H1 (cell line): ENCODE data around the gene SYP. TPM values are rescaled to one million over a fixed set of nuclear protein-coding genes. Genes with fewer than 3 reads are reported as not detected.

ENCODE experiments used
- KDM4A ChIP-seq: IDR thresholded peaks from one replicate; pipeline ENCODE4 v1.7.1; 2012; ENCODE audit warnings: low read depth, mild to moderate bottlenecking, moderate library complexity, low read length, inconsistent platforms; ENCODE audit not compliant: severe bottlenecking
- POU5F1 ChIP-seq: IDR thresholded peaks from 2 replicates; pipeline ENCODE4 v1.6.1; 2011; ENCODE audit warnings: low read depth, mild to moderate bottlenecking, low read length, moderate library complexity
- polyA plus RNA-seq, 7 experiments: library from polyadenylated mRNA; depleted of rRNA in 3 of 7; stranded (reverse) in 5 of 7; unstranded in 2 of 7; fragments of >200 nt in 5 of 7; fragments of 200-250 nt in 2 of 7; gene quantifications; 1 replicate in 5 of 7; 2 replicates in 1 of 7; 4 replicates in 1 of 7; pipeline versions ENCODE4 v1.2.1 to v1.2.3, GENCODE V29; 2011 to 2013; ENCODE audit warnings: missing spikeins in 2 of 7, mixed read lengths in 2 of 7
- total RNA-seq: library from RNA; stranded (reverse); fragmentation: NEBNext Ultra II Directional; extraction: Animal tissue kit (Norgen Biotek cat#: 25700); gene quantifications from 2 replicates; pipeline ENCODE4 v1.2.1, GENCODE V29; 2021

Gene SYP
- total and polyA plus RNA-seq, 2 of the 8 experiments (the other 6 are each of a cell fraction or from before 2014, with no cell fraction given), result 4.3 to 10.8 TPM

DNA sequence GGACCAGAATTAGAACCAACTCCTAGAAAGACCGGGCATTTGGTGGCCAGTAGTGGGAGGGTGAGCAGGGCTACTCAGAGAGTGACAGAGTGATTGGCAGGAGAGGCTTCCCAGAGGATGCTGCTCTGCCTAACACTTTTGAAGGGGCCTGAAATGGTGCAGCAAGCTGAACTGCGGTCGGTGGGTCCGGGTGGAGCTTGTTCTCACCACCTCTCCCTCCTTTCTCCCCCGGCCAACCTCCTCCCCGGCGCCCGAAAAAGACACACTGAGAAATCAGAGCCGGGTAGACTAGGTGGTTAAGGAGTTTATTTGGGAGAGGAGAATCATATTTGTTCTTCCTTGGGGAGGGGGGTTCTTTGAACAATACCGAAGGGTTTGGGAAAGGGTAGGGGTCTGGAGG is 12.5 kb downstream of the SYP start (continued):
- TF ChIP-seq KDM4A (no peak), POU5F1 (no peak)
